CD14-positive monocyte (primary cell): Measurements from ENCODE around the gene ZNF471. TPM values are rescaled to one million over a fixed set of nuclear protein-coding genes. Genes with fewer than 3 reads are reported as not detected.

Experiments used
- DNase-seq, 3 donors: peaks; one replicate each; pipeline ENCODE4 v3.0.0-alpha.2; 2011 to 2022
- H2AFZ ChIP-seq: 2 replicates; pipeline ENCODE4 v1.6.0; 2012; ENCODE audit warnings: mild to moderate bottlenecking, low read depth, low read length, inconsistent platforms; ENCODE audit not compliant: insufficient read depth, poor library complexity, severe bottlenecking
- H3K27ac ChIP-seq, 2 donors: 1 replicate in 1 of 2; 2 replicates in 1 of 2; pipeline ENCODE4 v1.5.1; 2012 to 2013; ENCODE audit warnings: low read length in 2 of 2, control low read depth in 1 of 2, inconsistent platforms in 1 of 2, low read depth in 1 of 2, mild to moderate bottlenecking in 1 of 2
- H3K27me3 ChIP-seq, 2 donors: one replicate each; pipeline versions ENCODE4 v1.6.0 to v1.6.1; 2011 to 2013; ENCODE audit warnings: low read length in 2 of 2; ENCODE audit not compliant: control insufficient read depth in 2 of 2, insufficient read depth in 2 of 2
- H3K36me3 ChIP-seq, 2 donors: replicated peaks in 1 of 2; 1 replicate in 1 of 2; 2 replicates in 1 of 2; pipeline versions ENCODE4 v1.5.1 to v1.6.1; 2012 to 2013; ENCODE audit warnings: low read length in 2 of 2, control low read depth in 1 of 2, inconsistent platforms in 1 of 2, mild to moderate bottlenecking in 1 of 2; ENCODE audit not compliant: insufficient read depth in 2 of 2, control insufficient read depth in 1 of 2
- H3K4me1 ChIP-seq, 2 donors: 1 replicate in 1 of 2; 2 replicates in 1 of 2; pipeline versions ENCODE4 v1.5.1 to v1.6.1; 2012 to 2013; ENCODE audit warnings: low read length in 2 of 2, control low read depth in 1 of 2, inconsistent platforms in 1 of 2, mild to moderate bottlenecking in 1 of 2, moderate library complexity in 1 of 2; ENCODE audit not compliant: insufficient read depth in 2 of 2, control insufficient read depth in 1 of 2
- H3K4me2 ChIP-seq: replicated peaks from 2 replicates; pipeline ENCODE3; 2012; ENCODE audit warnings: low read length, moderate library complexity, mild to moderate bottlenecking; ENCODE audit not compliant: poor library complexity, severe bottlenecking; ENCODE audit errors: extremely low read depth
- H3K4me3 ChIP-seq, 3 experiments: fragments of 200-600 bp in 1 of 3; sonication (generic) in 1 of 3; replicated peaks in 1 of 3; 1 replicate in 2 of 3; 2 replicates in 1 of 3; pipeline ENCODE4 v1.5.1; 2011 to 2013; ENCODE audit warnings: low read length in 3 of 3, mild to moderate bottlenecking in 3 of 3, control low read depth in 2 of 3, low read depth in 2 of 3, inconsistent platforms in 1 of 3, moderate library complexity in 1 of 3
- H3K79me2 ChIP-seq: 2 replicates; pipeline ENCODE4 v1.6.0; 2012; ENCODE audit warnings: mild to moderate bottlenecking, control low read depth, inconsistent platforms, low read length, moderate library complexity; ENCODE audit not compliant: insufficient read depth
- H3K9ac ChIP-seq: 2 replicates; pipeline ENCODE4 v1.6.0; 2017; ENCODE audit warnings: low read length, mild to moderate bottlenecking; ENCODE audit not compliant: insufficient read depth, poor library complexity, severe bottlenecking
- H3K9me3 ChIP-seq, 2 donors: replicated peaks in 1 of 2; 1 replicate in 1 of 2; 2 replicates in 1 of 2; pipeline versions ENCODE4 v1.5.1 to v1.6.1; 2012 to 2013; ENCODE audit warnings: low read length in 2 of 2, control low read depth in 1 of 2; ENCODE audit not compliant: control insufficient read depth in 1 of 2, insufficient read depth in 1 of 2
- H4K20me1 ChIP-seq: 2 replicates; pipeline ENCODE4 v1.6.0; 2012; ENCODE audit warnings: mild to moderate bottlenecking, low read length, control low read depth, moderate library complexity; ENCODE audit not compliant: insufficient read depth
- H3K27ac Mint-ChIP-seq, 7 donors: one replicate each; pipeline ENCODE4 v1.8.0; 2020; ENCODE audit warnings: mild to moderate bottlenecking in 7 of 7, mixed read lengths in 7 of 7, moderate library complexity in 6 of 7, inconsistent platforms in 2 of 7
- H3K27me3 Mint-ChIP-seq, 3 donors: one replicate each; pipeline ENCODE4 v1.8.0; 2021 to 2022; ENCODE audit warnings: low read depth in 3 of 3, mild to moderate bottlenecking in 3 of 3, mixed read lengths in 3 of 3, moderate library complexity in 3 of 3, inconsistent platforms in 1 of 3
- H3K36me3 Mint-ChIP-seq, 2 donors: one replicate each; pipeline ENCODE4 v1.8.0; 2020; ENCODE audit warnings: mixed read lengths in 2 of 2, inconsistent platforms in 1 of 2, mild to moderate bottlenecking in 1 of 2
- H3K4me1 Mint-ChIP-seq: one replicate; pipeline ENCODE4 v1.8.0; 2020; ENCODE audit warnings: mild to moderate bottlenecking, mixed read lengths
- H3K4me3 Mint-ChIP-seq, 2 donors: one replicate each; pipeline ENCODE4 v1.8.0; 2020; ENCODE audit warnings: mild to moderate bottlenecking in 2 of 2, mixed read lengths in 2 of 2, moderate library complexity in 1 of 2
- H3K9me3 Mint-ChIP-seq, 7 donors: one replicate each; pipeline ENCODE4 v1.8.0; 2020 to 2022; ENCODE audit warnings: mixed read lengths in 7 of 7, mild to moderate bottlenecking in 6 of 7, moderate library complexity in 6 of 7, inconsistent platforms in 2 of 7
- CTCF ChIP-seq: fragments of 200-600 bp; IDR thresholded peaks from one replicate; pipeline ENCODE4 v1.8.0; 2022; ENCODE audit warnings: antibody characterized with exemption, mild to moderate bottlenecking
- WGBS: methylation state at CpG from one replicate; pipeline ENCODE4 v1.1.5; 2013; ENCODE audit warnings: missing lambda C conversion rate; ENCODE audit not compliant: insufficient coverage; 5-methylcytosine and 5-hydroxymethylcytosine counted together
- intact Hi-C, 2 donors: fragments of 100-400 bp; cut with micrococcal nuclease; formaldehyde crosslinking; loops; one replicate each; pipeline versions ENCODE4 v1.15.0 to v1.15.1; 2023
- polyA plus RNA-seq, 3 donors: library from polyadenylated mRNA; depleted of rRNA in 1 of 3; unstranded in 2 of 3; stranded (reverse) in 1 of 3; fragments of 300-500 nt in 2 of 3; fragments of >200 nt in 1 of 3; fragmentation: Illumina TruSeq in 2 of 3; gene quantifications; 1 replicate in 2 of 3; 2 replicates in 1 of 3; pipeline ENCODE4 v1.2.3, GENCODE V29; 2012 to 2021

The ZNF471 gene
- polyA plus RNA-seq, 3 donors, result 0.14 to 0.16 TPM; not detected in 1

DNA sequence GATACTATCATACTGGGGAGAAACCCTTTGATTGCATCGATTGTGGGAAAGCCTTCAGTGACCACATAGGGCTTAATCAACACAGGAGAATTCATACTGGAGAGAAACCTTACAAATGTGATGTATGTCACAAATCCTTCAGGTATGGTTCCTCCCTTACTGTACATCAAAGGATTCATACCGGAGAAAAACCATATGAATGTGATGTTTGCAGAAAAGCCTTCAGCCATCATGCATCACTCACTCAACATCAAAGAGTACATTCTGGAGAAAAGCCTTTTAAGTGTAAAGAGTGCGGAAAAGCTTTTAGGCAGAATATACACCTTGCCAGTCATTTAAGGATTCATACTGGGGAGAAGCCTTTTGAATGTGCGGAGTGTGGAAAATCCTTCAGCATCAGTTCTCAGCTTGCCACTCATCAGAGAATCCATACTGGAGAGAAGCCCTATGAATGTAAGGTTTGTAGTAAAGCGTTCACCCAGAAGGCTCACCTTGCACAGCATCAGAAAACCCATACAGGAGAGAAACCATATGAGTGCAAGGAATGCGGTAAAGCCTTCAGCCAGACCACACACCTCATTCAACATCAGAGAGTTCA, 46.7 kb downstream of the ZNF471 start:
- Mint-ChIP-seq H3K4me1 (no peaks in the 10 kb centered on the region), H3K36me3 (peaks cover 24 to 32% of the 10 kb centered on the region in 2 donors), H3K4me3 (no peak overlapping the region), H3K27me3 (peaks cover 0 to 3% (median 0%) of the 10 kb centered on the region in 3 donors), H3K27ac (no peak overlapping the region), H3K9me3 (peaks cover 38 to 87% (median 74%) of the 10 kb centered on the region in 7 donors)
- H2AFZ ChIP-seq, result no peak overlapping the region
- peak overlapping the region in 1 of 3 experiments; percentile 28 for H3K4me3 ChIP-seq
- H3K4me2 ChIP-seq, result no peak overlapping the region
- H3K27ac ChIP-seq, result no peak overlapping the region
- DNase-seq, result no peak
- no peaks in the 10 kb centered on the region for H3K4me1 ChIP-seq
- WGBS, result no CpG with 5 or more reads among the region's 6 CpGs
- no peak overlapping the region for H3K9ac ChIP-seq
- intact Hi-C loops, result no loop called here
- H3K79me2 ChIP-seq, result no peaks in the 10 kb centered on the region
- no peak for TF ChIP-seq CTCF
- peaks cover 11 to 43% of the 10 kb centered on the region in 2 donors for H3K36me3 ChIP-seq
- H4K20me1 ChIP-seq, result no peaks in the 10 kb centered on the region
- H3K27me3 ChIP-seq, result no peaks in the 10 kb centered on the region
- H3K9me3 ChIP-seq, result peaks cover 44 to 97% of the 10 kb centered on the region in 2 donors

DNA sequence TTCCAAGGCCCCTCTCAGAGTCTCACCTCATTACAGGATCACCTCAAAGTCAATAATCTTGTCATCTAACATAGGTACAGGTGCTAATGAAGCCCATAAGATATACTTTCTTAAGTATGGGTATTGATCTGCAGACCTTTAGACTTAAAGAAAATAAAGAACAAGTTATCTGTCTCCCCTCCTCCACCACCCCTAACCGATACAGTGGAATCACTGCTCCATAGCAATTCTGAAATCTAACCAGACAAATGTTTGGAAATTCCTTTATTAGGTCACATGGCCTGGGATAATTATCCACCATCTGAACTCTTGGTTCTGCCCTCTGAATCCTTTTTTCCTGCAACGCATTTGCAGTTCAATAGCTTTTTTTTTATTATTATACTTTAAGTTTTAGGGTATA, 55.1 kb downstream of the ZNF471 start:
- intact Hi-C loops, result loop anchor here (10.0 kb wide), 1 partner anchor 158 kb away; the partner anchor contains the start of gene ZNF583 (in 2 of the 2)
- H3K36me3 ChIP-seq, result no peaks in the 10 kb centered on the region
- 100% methylated on average over 1 of the region's 2 CpGs for WGBS
- no peaks in the 10 kb centered on the region for H3K27me3 ChIP-seq
- H3K27ac ChIP-seq, result no peak overlapping the region
- H3K79me2 ChIP-seq, result no peaks in the 10 kb centered on the region
- no peak overlapping the region for H2AFZ ChIP-seq
- Mint-ChIP-seq H3K27ac (peak overlapping the region in 1 of 7 donors; percentile 11), H3K9me3 (peaks cover 48 to 94% (median 84%) of the 10 kb centered on the region in 7 donors), H3K36me3 (peaks cover 3 to 5% of the 10 kb centered on the region in 2 donors), H3K4me3 (no peak overlapping the region), H3K27me3 (peaks cover 0 to 8% (median 1%) of the 10 kb centered on the region in 3 donors), H3K4me1 (peaks cover 9% of the 10 kb centered on the region)
- no peak for TF ChIP-seq CTCF
- H3K4me2 ChIP-seq, result no peak overlapping the region
- peaks cover 6 to 9% of the 10 kb centered on the region in 2 donors for H3K4me1 ChIP-seq
- H4K20me1 ChIP-seq, result no peaks in the 10 kb centered on the region
- H3K4me3 ChIP-seq, result no peak overlapping the region
- no peak for DNase-seq
- H3K9me3 ChIP-seq, result peaks cover 42 to 90% of the 10 kb centered on the region in 2 donors
- no peak overlapping the region for H3K9ac ChIP-seq
